Measurements from ENCODE around the gene SDK1.

The SDK1 gene

DNA sequence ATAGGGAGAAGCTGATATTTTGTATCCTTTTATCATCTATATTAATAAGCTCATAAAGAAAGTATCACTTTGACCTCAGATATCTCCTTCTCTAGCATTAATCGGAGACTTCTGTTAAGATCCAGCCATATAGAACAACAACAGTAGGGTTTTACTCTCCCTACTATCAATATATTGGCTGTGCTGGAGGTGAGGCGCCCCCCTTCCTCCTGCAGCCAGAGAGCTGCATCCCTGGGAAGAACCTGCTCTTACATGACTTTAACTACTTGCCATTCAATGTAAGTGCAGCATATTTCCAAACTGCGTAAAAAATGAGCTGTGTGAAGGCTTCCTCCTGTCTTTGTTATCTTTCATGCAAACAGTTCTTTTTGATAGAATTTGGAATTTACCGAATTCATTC, 247.8 kb downstream of the SDK1 start:
- TF ChIP-seq, protein P1, sequence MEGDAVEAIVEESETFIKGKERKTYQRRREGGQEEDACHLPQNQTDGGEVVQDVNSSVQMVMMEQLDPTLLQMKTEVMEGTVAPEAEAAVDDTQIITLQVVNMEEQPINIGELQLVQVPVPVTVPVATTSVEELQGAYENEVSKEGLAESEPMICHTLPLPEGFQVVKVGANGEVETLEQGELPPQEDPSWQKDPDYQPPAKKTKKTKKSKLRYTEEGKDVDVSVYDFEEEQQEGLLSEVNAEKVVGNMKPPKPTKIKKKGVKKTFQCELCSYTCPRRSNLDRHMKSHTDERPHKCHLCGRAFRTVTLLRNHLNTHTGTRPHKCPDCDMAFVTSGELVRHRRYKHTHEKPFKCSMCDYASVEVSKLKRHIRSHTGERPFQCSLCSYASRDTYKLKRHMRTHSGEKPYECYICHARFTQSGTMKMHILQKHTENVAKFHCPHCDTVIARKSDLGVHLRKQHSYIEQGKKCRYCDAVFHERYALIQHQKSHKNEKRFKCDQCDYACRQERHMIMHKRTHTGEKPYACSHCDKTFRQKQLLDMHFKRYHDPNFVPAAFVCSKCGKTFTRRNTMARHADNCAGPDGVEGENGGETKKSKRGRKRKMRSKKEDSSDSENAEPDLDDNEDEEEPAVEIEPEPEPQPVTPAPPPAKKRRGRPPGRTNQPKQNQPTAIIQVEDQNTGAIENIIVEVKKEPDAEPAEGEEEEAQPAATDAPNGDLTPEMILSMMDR (IDR thresholded peaks at IDR 0.05; ENCODE audit: low read depth, low read length, missing control alignments) = no peak
- H3K4me3 ChIP-seq (ENCODE audit: low read depth, low read length) = no peak overlapping the region
- DNase-seq (ENCODE audit: low read depth) = no peak

DNA sequence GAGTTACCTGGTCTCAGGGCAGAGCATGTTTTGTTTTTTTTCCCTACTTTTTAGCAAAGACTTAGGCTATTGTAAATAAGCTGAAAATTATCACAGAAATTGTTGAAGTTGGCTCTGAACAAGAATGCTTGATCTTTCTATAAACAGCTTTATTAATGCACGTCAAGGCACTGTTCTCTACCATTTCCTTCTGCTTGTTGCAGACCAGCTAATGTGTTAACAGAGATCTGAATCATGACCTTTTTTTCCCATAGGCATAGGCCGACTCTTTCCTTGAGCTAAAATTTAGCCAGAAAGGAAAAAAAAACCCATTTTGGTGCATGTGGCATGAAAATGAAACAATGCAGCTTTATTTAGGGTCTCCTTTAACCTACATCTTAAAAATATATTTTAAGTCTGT, 248.5 kb downstream of the SDK1 start:
- no peak overlapping the region for H3K4me3 ChIP-seq (ENCODE audit: low read depth, low read length)
- TF ChIP-seq, protein P1 (IDR thresholded peaks at IDR 0.05; ENCODE audit: low read depth, low read length, missing control alignments) = no peak
- no peak for DNase-seq (ENCODE audit: low read depth)

DNA sequence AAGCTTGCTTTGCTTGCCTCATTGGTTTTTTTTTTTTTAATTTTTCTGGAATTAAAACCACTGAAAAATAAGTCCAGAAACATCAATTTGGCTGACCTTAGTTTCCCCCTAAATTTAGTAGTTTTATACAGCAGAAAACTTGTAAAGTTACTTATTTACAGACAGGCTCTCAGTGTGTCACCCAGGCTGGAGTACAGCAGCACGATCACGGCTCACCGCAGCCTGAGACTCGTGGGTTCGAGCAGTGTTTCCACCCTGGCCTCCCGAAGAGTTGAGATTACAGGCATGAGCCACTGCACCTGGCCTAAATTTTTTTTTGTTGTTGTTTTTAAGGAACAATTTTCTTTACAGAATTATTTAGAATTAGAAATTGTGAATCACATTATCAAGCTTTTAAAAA, 250.5 kb downstream of the SDK1 start:
- no peak overlapping the region for H3K4me3 ChIP-seq (ENCODE audit: low read depth, low read length)
- no peak for DNase-seq (ENCODE audit: low read depth)
- TF ChIP-seq, protein P1 (IDR thresholded peaks at IDR 0.05; ENCODE audit: low read depth, low read length, missing control alignments) = no peak

DNA sequence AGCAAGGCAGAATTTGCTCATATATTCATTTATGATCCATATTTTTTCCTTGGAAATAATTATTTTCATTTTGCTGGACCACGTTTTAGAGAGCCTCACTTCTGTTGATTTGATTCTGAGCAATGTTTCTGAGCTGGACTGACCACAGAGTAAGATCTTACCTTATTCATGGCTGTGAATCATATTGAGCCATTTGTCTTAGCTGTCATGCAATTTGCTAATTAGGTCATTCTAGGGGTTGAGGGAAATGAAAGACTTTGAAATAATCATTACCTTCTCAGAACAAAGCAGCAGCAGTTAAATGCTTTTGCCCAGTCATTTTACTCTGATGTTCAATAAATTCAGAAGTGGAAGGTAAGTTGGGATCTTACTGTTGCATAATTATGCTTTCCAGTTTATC, 251.4 kb downstream of the SDK1 start:
- DNase-seq (ENCODE audit: low read depth) = no peak
- TF ChIP-seq, protein P1 (IDR thresholded peaks at IDR 0.05; ENCODE audit: low read depth, low read length, missing control alignments) = no peak
- no peak overlapping the region for H3K4me3 ChIP-seq (ENCODE audit: low read depth, low read length)

DNA sequence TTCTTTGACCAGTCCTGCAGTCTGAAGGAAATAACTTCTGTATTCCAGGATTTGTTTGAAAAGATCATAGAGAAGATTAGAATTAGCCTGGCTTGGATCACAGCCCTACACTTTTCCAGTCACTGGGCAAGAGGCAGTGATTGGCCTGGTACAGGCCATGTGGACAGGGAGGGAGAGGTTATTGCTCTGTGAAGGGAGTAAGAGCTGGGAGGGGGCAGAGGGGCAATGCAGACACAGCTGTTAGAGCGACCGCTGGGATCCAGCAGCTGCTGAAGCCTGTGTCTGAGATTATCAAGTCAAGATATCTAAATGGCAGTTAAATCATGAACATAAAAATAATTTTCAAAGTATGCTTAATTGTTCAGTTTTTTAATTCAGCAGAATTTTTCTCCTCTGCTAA, 257.3 kb downstream of the SDK1 start:
- TF ChIP-seq, protein P1 (IDR thresholded peaks at IDR 0.05; ENCODE audit: low read depth, low read length, missing control alignments) = no peak
- H3K4me3 ChIP-seq (ENCODE audit: low read depth, low read length) = no peak overlapping the region
- DNase-seq (ENCODE audit: low read depth) = no peak

DNA sequence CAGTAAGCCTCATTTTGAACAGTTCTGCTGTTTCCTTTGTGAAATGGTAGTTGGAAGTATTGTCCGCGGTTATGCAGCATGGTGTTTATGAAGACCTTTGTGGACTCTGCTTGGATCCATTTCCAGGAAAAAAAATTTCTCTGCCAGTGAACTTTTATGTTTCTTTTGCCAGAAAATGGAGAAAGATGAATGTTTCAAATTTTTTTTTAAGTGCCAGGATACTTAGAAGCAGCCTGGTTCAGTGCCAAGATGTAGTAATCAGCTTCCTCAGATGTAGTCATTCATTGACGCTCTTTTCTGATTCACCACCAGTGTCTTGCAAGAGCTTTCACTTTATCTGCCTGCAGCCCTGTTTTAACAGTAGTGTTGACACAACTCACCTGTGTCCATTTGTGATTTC, 258.2 kb downstream of the SDK1 start:
- TF ChIP-seq, protein P1 (IDR thresholded peaks at IDR 0.05; ENCODE audit: low read depth, low read length, missing control alignments) = no peak
- H3K4me3 ChIP-seq (ENCODE audit: low read depth, low read length) = no peak overlapping the region
- no peak for DNase-seq (ENCODE audit: low read depth)

DNA sequence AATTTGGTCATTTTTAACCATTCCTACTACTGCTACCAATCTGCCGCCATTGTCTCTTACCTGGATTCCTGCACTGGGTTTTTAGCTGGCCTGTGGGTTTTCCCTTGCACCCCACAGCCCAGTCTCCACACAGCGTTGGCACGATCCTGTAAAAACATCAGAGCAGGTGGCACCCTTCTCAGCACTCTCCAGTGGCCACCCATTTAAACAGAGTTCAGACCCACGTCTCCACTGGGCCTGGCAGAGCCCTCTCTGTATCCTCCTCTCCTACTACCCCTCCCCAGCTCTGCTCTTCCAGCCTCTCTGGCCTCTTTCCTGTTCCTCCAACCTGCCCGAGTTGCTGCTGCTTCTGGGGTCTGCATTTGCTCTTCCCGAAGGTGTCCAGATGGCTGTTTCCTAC, 259.4 kb downstream of the SDK1 start:
- TF ChIP-seq, protein P1 (IDR thresholded peaks at IDR 0.05; ENCODE audit: low read depth, low read length, missing control alignments) = no peak
- DNase-seq (ENCODE audit: low read depth) = no peak
- H3K4me3 ChIP-seq (ENCODE audit: low read depth, low read length) = no peak overlapping the region
